ENCODE data around the gene OLFML2B.

OLFML2B gene

DNA sequence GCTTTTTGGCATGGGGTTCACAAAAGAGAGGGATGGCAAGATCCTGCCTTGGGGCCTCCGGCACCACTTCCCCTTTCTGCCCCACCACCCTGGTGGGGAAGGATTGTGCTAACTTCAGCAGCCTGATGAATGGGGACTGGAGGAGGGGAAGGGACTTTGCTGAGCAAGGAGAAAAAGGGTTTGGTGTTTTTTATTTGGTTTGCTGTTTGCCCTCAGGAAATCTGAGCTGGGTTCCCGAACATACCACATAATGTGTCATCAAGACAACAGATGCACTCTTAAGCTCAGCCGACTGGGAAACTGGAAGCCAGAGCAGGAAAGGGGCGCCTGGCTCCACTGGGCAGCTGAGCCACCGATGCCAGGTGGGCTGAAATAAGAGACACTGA is 19.8 kb downstream of the OLFML2B start:
- no peak for DNase-seq

DNA sequence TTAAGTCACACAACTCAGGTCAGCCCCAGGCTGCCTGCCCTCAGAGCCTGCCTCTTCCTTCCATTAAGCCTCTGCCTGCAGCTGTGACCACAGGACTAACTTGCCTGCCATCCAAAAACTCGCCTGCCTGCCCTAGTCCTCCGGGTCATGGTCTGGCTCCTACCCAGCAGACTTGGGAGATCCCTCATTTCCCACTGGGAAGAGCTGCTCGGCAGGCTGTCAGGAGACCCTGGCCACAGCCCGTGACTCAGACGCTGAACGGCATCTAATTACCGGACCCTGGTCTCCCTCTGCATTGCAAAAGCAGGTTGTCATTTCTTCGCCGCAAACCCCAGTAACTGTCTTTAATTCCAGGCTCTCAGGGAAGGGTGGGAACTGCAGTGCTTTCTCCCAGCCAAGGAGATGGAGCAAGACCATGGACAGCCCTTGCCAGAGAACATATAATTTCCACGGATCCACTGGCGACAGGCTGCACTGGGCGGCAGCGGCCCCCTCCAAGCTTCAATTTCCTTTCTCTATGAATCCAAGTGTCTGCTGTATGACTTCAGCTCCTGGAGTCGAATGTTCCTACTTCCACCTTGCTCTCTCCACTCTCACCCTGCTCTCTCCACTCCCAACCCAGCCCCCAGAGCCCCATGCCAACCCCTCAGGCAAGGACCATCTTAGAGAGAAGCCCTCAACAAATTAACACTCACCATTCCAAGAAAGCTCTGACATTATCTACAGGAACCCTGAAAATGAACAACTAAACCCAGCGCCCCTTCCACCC is 20.4 kb downstream of the OLFML2B start:
- DNase-seq: no peak

DNA sequence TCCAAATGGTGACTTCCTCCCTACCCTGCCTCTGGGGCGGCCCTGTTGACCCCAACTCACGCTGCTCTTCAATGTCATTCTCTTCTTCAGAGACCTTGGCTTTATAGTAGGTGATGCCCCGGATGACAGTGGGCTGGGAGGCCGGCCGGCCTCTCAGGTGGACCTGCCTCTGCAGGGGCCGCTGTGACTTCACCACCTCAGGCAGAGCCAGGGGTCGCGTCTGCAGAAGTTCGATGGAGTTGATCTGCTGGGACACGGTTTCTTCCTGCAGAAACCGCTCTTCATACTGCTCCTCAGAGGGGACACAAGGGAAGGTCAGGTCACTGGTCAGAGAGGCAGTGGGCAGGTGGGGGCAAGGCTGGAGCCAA is 23.6 kb downstream of the OLFML2B start:
- DNase-seq: no peak

DNA sequence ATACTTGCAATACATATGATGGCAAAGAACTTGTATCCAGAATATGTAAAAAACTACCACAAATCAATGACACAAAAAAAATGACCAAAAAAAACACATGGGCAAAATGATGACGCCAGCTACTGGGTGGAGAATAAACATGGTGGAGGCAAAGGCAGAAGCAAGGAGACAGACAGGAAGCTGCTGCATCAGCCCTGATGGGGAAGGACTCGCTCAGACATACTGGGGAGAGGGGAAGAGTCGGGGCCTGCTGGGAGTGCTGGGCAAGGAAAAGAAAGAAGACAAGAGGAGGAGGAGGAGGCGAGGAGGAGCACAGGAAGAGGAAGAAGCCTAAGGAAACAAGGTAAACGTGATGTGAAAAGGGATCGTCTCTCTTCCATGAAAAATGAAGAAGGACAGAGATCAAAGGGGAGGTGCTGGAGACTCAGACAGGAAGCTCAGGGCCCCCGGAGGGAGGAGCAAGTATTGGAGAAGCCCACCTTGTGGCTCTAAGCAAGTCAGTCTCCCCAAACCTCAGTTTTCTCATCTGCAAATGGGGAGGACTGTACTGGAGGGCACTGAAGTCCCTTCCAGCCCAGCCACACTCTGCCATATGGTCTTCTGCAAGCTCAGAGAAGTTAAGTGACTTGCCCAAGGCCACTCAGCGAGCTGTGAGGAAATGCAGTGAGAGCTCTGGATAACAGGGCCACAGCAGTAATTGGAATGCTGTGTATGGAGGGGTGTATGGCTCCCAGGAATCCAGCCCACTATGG is 24.2 kb downstream of the OLFML2B start:
- DNase-seq: no peak

DNA sequence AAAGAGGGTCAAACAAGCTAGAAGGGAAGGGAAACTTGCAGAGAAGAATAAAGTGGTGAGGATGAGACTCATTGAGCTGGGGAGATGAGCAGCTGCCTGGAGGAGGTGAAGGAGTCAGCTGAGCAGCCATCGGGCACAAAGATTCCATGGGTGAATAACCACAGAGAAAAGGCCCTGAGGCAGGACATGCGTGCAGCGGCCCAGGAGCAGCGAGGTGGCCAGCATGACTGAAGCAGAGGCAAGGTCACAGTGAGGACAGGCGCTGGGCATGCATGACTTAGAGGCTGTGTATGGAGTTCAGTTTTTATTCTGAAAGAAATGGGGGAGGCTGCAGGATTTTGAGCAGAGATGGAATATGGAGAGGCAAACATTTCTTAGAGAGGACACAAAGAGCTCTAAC is 24.9 kb downstream of the OLFML2B start:
- DNase-seq: no peak

DNA sequence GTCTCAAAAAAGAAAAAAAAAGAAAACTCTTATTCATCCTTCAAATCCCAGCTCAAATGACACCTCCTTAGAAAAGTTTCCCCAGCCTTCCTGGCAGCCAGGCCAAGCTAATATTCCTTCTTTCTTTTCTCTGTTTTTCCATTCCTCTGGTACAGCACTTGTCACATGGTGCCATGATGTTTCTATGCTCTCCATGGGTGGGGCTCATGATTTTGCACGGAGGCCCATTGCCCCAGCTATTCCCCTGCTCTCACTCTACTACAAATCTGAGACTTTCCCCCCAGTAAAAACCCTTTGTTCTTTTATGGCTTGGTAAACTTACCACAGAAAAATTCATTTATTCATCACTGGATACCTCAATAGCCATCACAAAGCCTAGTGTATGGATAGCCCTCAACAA is 26.5 kb downstream of the OLFML2B start:
- no peak for DNase-seq

DNA sequence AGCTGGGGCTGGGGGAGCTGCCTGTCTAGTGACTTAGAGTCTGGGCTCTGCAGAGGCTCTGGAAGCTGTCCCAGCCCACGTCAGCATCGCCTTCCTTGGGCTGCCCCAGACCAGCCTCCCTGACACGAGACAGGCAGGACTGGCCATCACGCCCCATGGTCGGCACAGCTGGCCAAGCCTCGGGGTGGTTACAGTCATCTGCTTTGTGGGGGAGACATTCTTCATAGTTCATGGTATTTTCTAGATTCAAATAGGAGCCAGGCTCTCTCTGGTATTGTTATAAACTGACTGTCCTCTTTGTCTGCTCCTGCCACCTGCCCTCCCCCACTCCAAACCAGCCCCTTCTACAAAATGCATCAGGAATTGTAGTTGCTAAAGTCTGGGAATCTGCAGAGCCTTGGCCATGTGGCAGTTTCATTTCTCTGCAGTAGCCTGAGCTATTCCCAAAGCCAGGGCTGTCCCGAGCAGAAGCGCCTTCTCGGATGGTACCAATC is 29.4 kb downstream of the OLFML2B start:
- no peak for DNase-seq

DNA sequence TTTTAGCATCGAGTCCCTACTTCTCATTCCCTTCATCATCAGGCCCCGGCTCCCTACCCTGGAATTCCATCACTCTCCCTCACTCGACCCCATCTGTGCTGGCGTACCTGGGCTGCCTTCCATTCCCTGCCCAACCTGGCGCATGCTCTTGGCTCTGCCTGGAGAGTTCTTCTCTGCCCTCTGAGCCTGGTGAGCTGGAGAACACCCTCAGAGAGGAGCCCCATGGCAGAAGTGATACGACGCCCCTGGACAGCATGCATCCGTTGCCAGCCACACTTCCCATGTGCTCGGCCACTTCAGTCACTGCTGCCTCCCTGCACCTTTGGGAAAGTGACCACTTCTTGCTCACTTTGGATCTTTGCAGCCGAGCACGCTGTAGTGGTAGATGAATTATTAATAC is 30.1 kb downstream of the OLFML2B start:
- DNase-seq: no peak

DNA sequence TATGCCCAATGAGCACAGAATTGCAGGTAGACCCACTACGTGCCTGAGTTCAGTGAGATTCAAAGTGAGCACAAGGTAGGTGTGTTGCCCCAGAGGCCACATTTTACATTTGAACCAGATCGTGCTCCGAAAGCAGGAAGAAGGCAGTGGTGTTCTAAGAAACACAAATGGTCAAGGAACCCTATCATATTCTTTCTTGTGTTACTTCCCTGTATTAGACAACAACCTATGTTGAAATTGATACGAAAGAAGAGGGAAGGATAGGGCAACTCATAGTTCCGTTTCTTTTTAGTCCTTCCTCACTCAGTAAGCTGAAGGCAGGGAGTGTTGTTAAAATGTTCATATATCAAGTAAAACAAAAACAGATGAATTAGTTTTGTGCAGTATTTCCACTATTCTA is 33.9 kb downstream of the OLFML2B start:
- no peak for DNase-seq

DNA sequence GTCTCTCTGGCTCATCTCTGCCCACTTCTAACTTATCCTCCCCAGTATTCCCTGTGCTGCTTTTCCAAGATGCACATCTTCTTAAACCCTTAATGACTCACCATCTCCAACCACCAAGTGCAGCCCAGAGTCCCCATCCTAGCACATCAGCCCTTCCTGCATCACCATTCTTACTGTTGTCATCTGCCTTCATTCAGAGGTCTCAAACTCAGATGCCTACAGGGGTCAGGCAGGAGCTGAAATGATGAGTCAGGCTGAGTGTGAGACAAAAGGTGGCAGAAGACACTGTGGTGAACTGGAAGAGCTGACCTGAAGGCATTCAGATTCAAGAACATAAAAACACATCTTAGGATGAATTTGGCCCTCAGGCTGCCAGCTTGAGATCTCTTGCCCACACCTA is 34.6 kb downstream of the OLFML2B start:
- DNase-seq: no peak

DNA sequence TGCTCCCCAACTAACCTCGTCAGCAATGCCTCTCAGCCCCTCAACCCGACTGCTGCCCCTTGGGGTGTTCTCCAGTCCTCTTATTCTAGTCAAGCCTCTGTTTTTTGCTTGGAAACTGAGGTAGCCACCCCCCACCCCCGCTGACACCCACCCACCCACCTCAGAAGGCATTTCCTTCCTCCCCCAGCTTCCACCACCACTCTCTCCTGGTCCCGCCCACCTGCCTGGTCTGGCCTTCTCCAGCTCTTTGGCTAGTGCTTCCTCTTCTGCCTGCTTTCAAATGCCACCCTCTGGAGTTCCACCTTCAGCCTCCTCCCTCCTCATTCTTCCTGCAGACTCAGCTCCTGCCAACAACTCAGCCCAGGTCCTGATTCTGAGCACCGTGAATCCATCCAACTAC is 35.3 kb downstream of the OLFML2B start:
- DNase-seq: no peak

DNA sequence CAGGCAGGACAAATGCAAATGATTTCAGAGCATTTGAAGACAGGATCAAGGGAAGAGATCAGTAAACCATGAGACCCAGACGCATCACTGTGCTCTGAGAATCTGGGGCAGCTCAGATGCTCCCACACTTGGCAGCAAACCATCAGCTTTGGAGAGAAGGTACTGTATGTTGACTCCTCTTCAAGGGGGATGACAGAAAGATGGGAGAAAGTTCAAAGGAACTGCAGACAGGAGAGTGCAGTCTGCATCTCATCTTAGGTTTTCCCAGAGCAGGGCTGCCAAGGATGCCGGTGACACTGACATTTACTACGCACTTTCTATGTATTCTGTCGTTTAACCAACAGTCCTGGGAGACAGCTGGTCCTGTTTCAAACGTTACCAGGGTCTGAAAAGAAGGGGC is 35.8 kb downstream of the OLFML2B start:
- DNase-seq: no peak

DNA sequence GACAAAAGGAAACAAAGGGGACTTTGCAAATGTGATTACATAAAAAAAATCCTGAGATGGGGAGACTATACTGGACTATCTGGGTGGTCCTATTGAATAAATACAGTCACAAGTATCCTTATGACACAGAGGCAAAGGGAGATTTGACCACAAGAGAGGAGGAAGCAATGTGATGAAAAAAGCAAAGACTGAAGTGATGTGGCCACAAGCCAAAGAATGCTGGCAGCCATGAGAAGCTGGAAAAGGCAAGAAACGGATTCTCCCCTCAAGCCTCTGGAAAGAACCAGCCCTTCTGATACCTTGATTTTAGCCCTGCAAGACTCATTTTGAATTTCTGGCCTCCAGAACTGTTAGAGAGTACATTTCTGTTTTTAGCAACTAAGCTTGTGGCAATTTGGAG is 36.4 kb downstream of the OLFML2B start:
- DNase-seq: no peak

DNA sequence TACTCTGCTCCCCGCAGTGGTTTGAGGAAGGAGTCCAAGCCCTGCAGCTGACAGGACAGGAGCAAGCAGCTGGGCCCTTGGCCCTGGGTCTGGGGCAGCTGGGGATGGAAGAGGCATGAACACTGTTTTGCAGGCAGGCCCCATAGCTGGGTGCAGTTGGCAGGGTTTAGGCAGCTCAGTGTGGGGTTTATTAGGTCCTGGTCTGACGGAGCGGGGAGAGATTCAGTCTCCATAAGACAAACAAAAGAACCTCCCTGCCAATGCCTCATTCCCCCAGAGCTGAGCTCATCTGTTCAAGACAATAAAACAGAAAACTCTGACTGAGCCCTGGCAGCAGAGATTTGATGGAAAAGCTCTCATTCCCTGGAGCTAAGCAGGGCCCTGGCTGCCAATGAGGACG is 37.3 kb downstream of the OLFML2B start:
- no peak for DNase-seq

DNA sequence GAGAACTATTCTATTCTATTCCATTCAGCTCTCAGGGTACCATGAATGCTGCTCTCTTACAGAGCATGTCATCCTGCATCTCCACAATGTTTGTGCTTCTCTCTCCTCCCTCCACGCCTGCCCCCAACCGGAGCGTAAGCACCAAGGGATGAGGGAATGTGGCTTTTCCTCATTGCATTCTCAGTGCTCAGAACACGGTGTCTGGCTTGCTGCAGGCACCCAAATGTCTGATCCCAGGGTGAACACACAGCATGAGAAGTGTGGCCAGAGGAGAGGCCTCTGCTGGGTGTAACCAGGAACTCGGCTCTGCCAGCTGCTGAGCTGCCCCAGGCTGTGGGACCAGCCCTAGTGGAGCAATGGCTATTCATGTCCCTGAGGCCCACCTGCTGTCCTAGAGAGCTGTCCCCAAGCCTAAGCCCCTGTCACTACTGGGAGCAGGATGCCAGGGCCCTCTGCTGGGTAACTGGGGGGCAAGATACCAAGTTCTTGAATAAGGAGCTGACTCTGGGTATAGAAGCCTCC is 38.3 kb downstream of the OLFML2B start:
- DNase-seq: no peak

DNA sequence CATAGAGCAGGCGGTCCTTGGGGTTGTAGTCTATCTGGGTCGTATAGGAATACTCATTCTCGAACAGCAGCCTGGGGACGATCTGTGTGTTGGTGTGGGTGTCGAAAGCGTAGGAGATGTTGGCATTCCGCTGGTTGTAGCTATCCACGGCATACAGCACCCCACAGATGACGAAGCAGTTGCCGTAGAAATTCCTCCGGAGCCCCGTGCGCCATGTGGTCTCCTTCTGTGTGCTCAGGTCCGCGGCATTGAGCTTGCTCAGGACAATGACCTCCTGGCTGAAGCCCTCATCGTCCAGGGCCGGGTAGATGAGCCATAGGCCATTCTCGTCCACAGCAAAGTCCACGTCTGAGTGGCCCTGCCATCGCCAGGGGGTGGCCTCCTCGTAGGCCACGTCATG is 39.9 kb downstream of the OLFML2B start:
- no peak for DNase-seq

DNA sequence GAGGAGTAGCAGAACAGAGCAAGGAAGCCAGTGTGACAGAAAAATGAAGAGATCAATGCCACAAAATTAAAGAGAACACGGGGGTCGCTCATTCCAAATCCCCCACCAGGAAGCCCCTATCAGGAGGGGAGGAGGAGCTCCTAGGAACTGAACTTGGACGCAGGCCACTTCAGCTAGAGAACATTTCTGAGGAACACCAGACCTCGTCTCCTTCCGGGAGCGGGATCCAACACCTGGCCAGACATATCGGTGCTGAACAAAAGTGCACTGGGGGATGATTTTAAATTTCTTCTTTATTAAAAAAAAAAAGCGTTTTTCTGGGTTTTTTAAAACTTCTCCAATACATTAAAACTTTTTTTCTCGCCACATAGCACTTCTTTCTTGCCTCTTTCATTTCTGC is 40.8 kb downstream of the OLFML2B start:
- DNase-seq: no peak

DNA sequence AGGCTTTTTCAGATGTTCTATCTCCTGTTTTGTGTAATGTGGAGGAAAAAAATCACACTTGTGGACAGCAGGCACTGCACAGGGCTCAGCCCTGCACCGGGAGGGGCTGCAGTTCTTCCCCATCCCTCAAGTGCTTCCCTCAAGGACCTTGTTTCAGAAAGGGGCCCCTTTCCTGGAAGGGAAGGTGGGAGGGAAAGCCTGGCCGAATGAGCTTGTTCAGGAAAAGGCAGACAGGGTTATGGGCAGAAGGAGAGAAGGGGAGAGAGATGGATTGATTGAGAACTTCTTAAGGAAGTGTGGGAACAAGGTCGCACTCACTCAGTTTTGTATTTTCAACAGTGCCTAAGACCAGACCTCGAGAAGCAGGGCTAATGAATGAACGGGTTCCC is 41.2 kb downstream of the OLFML2B start:
- DNase-seq: no peak

DNA sequence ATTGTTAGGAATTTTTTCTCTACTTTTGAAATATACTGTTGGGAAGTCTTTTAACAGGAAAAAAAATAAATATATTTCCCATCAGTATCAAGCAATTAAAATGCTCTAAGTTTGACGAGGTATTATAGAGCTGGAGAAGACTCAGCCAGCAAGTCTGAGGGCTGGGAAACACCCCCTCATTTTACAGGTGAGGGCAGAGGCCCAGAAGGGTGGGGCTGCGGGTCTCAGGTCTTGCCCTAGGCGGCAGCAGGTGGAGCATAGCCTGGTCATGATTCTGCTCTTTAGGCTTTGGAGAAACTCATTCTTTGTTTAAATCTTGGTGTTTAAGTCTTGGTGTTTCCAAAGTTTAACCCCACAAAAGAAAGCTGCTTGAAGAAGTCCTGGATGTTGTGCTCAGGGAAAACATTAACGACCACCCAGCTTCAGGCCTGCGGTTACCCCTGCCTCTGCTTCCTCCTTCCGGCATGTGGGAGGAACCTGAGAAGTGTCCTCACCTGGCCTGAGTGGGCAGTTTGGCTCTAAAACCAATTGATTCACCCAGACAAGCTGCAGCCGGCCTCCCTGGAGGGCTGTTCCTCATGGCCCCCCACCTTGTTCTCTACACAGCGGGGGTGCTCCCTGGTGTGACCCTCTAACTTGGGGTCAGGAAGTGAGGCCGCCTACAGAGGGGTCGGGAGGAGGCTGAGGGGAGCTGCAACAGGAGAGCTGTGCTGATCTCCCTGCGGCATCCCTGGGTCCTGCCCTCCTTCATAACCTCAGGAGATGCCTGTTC is 41.7 kb downstream of the OLFML2B start:
- DNase-seq: no peak

DNA sequence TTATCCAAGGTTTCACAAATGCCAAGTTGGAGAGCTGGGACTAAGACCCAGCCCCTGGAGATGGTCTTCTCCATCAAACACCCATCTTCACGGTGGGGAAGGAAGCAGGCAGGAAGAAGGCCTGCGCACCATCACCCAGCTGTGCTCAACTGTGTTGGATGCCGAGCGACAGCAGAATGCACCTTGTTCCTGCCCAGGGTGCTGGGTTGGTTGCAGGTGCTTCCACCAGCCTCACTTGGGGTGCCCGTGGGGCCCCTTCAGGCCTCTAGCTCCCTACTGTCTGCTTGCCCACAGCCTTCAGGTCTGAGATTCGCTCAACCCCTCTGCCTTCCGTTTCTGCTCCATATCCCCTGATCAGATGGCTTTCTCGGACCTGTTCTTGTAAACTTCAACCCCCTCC is 42.5 kb downstream of the OLFML2B start:
- no peak for DNase-seq

DNA sequence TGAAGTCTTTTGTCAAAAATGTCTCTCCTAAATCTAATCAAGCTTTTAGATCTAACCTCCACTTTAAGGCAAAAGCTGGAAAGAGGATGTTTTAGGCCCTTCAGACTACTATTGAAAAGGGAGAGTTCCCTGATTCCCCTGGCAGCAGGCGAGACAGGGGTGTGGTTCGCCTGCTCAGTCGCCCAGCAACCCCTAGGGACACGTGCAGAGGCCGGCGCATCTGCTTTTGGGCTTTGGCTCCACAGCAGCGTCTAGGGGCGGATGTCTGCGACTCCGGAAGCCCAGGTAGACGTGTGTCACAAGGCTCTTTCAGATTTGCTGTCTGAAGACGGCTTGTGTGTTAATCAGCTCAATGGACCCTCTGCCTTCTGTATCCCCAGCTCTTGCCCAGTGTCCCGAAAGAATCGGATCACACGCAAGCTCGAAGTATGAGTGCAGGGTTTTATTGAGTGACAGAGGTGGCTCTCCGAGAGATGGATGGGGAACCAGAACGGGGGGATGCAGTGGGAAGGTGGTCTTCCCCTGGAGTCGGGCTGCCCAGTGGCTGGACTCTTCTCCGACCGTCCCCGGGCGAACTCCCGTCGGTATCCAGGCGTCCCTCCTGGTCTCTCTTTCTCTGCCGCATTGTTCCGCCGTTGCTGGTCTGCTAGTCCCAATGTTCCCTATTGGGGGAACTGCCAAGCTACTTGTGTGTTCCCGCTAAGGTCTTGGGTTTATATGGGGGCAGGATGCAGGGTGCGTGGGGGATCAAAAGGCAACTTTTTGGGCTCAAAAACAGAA is 45.5 kb downstream of the OLFML2B start:
- no peak for DNase-seq

DNA sequence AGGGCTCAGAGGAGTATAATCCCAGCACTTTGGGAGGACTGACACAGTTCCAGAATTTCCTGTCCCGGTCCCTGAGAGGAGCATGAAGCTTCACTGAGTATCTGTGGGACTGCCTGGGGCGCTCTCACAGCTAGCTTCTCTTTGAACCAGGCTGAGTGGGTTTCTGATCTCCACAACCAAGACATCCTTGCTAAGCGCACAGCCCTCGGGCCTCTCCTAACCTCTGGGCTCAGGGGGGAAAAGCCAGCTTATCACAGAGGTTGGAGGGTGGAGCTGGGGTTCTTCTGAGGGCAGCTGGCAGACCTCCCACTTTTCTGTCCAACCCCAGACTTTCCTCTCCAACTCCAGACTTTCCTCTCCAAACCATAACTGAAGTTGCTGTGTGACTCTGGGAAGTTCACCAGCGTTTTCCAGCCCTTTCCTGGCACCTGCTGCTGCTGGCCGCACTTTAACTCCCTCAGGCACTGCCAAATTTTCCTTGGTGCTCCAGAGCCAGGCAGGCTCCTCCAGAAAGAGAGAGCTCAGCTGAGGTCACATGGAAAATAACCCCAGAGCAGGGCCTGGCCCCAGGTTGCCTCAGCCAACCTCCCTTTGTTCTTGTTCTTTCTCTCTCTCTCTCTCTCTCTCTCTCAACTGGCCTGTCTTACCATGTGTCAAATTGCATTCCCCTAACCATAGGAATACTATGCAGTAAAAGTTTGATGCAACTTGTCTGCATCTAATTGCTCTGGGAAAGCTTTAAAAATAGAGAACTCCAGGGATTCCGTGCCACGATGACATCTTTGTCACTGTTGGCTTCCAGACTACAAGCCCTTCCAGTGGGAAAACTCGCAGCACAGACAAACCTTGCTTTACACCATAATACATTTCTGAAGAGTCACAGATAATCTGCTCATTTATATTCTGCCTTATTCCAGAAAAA is 49.5 kb downstream of the OLFML2B start:
- DNase-seq: no peak
